Ramos (cell line): ENCODE results near the gene DLG5.

Source experiments
- in situ Hi-C: fragments of 300-500 bp; cut with MboI; formaldehyde crosslinking; loops from one replicate; pipeline ENCODE4 v1.14.3; 2022; ENCODE audit warnings: low sequenced_read_pairs; ENCODE audit not compliant: unreplicated experiment

DLG5 gene

DNA sequence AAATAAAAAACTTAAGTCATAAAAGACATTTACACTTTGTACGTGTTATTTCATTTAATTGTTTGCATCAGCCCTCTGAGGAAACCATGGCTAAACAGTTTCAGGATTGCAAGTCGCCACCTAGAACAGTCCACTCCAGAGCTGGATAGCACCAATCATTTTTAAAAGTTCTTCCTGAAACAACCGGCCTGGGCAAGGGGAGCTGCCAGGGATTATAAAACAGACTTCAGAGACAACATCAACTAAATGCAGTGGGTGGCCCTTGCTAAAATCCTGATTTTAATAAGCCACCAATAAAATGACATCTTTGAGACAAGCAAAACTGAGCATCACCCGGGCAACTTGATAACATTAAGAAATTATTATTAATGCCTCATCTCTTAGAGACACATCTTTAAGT is 13.5 kb downstream of the DLG5 start:
- in situ Hi-C loops, result no loop called here

DNA sequence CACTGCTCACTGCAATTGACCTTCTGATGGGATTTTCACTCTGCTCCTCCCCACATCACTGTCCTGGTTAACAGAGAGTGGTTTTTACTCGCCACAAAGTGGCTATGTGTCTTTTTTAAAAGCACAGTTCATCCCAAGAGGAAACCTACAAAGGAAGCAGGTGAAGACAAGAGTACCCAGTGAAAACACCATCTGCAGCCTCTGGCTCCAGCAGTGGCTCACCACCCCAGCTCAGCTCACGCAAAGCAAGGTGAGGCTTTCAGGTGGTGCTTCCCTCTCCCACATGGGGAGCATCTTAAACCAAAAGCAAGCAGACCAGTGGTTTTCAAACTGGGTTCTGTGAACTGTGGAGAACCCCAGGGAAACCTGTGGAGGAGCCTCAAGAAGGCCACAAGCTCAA is 14.0 kb downstream of the DLG5 start:
- in situ Hi-C loops, result no loop called here

DNA sequence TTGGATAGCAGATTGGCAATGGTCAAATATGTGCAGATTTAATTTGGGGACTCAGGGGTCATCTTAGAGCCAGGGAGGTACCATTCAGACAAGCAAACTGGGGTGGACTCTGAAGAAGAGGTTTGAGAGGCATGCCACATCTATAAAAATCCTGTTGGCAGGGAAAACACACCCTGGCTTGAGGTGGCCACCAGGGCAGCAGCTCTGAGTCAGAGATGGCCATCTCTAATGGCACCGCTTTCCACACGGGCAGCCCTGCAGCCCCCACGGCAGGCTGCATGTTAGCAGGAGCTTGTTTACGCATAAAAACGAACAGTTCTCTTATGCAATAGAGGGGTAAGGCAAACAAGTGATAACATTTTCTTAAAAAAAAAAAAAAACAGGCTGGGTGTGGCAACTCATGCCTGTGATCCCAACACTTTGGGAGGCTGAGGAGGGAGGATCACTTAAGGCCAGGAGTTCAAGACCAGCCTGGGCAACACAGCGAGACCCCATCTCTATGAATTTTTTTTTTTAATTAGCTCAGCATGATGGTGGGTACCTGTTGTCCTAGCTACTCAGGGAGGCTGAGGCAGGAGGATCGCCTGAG is 14.9 kb downstream of the DLG5 start:
- in situ Hi-C loops, result no loop called here

DNA sequence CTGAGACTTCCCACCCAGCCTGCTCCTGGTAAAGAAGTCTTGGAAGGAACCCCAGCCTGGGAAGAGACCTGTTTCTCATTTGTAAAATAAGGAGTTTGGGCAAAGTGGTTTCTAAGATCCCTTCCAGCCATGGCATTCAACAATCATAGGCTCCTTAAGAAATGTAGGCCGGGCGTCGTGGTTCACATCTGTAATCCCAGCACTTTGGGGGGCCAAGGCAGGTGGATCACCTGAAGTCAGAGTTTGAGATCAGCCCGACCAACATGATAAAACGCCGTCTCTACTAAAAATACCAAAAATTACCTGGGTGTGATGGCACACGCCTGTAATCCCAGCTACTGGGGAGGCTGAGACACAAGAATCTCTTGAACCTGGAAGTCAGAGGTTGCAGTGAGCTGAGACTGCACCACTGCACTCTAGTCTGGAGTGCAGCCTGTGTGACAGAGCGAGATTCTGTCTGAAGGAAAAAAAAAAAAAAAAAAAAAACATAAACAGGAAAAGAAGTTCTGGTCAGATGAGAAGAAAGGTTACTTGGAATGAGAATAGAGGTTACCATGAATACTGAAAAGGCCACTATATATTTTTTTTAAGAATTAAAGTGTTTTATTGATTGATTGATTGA is 15.9 kb downstream of the DLG5 start:
- in situ Hi-C loops, result no loop called here

DNA sequence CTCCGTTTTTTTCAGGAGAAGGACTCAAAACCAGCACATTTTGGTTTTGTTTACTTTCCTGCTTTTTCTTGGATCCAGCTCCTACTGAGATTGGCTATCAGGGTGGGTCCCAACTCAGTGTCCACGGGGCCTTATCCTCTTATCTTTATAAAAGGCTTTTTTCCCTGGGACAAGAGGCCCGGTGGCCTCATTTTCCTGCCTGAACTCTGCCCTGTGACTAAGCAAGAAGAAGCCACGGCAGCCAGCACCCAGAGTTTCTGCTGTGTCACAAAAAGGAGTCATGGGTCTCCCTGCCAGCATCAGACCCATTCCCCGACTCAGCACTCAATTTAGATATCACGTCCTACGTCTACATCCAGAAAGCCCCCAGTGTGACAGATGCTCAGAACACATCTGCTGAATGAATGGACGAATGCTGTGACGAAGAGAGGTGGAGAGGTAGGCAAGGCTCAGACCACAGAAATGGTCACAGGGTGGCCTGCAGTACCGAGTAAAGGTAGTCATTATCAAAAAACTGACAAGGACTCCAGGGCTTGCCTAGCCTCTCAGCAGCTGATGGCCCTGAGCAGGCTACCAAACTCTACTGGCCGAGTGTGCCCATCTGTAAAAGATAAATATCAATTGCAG is 16.7 kb downstream of the DLG5 start:
- in situ Hi-C loops, result no loop called here

DNA sequence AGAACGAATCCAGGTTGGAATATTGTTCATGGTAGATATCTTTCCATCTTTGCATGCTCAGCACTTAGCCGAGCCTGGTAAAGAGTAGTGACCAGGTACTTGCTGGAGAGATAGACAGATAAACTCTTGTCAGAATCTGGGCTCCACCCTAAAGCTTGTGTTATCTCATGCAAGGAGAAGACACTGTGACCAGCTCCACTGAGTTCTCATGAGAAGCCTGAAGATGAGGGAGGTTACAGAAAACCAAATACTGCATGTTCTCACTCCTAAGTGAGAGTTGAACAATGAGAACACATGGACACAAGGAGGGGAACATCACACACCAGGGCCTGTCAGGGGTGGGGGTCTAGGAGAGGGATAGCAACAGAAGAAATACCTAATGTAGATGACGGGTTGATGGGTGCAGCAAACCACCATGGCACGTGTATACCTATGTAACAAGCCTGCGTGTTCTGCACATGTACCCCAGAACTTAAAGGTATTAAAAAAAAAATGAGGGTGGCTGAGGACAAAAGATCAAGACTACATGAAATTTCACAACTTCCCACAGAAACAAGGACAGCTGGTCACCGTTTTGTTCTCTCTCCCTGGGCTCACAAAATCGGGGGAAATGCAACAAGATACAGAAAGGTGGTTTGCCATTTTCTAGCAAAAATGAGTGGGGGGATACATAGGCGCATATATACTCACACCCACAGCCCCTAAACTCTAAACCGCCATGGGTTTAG is 17.4 kb downstream of the DLG5 start:
- in situ Hi-C loops, result no loop called here

DNA sequence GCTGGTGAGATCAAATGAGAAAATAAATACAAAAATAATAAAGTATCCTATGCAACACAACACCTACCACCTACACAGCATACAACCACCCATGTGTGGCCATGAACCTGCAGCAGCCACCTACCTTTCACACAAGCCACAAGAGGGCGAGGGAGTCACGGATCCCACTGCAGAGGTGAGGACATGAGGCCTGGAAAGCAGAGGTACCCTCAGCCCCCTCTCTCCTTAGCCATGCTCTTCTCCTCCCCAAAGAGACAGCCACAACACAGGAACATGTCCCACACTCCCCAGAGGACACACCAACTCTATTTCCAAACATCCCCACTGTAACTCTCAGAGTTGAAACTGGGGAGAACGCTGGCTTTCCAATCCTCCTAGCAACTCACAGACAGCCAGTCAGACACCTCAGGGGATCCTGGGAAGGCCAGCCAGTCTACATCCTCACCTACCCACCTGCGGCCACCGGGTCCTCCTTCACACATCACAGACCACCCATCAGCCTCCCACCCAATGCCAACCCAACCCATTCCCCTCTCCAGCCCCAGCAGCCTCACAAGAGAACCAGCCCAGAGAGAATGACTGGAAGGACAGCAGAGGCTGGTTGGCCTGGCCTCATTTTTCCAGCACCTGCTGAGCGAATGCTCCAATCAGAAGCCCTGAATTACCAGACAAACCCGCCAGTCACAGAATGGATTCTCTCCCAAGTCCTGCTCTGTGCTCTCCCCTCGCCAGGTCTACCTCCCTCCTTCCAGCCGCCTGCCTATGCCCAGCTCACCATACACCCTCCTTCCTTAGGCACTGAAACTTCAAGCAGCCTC is 18.4 kb downstream of the DLG5 start:
- in situ Hi-C loops, result no loop called here

DNA sequence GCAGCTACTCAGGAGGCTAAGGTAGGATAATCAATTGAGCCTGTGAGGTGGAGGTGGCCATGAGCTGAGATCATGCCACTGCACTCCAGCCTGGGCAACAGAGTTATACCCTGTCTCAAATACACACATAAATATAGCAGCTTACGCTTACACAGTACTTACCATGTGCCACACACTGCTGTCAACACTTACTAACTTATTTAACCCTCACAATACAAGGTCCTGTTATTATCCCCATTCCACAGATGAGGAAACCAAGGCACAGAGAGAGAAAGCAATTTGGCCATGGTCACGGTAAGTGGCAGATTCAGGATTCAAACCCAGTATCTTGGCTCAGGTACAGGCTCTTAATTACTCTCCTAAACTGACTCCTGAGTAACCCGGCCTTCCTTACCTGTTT is 19.1 kb downstream of the DLG5 start:
- in situ Hi-C loops, result no loop called here

DNA sequence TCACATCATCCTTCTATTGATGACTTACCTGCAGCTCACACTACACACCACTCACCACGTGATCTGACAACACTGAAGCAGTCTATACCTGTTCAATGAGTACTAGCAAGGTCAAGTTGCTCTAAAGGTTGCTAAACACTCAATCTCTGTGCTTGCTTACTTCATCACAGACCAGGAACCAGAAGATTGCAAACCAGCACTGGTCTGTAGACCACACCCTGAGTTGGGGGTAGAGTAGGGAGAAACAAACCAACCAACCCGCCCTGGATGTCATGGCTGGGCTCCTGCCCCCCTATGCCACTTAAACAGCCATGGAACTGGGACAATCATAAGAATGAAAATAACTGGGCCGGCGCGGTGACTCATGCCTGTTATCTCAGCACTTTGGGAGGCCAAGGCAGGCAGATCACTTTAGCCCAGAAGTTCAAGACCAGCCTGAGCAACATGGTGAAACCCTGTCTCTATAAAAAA is 19.6 kb downstream of the DLG5 start:
- in situ Hi-C loops, result no loop called here

DNA sequence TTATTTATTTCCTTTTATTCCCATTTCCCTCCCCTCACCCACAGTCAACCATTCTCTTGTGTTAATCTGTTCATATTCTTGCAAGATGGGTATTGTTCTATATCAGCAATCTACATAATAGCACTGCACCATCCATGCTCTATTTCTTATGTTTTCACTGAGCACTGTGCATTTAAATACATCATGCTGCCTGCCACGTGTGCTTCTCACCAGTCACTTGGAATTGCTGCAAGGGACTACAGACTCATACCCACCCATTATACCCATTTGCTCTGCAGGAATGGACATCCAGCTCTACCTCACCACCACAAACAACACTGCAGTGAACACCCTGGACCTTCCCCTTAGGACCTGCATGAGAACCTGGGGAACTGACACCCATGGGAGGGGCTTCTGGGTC is 20.8 kb downstream of the DLG5 start:
- in situ Hi-C loops, result no loop called here

DNA sequence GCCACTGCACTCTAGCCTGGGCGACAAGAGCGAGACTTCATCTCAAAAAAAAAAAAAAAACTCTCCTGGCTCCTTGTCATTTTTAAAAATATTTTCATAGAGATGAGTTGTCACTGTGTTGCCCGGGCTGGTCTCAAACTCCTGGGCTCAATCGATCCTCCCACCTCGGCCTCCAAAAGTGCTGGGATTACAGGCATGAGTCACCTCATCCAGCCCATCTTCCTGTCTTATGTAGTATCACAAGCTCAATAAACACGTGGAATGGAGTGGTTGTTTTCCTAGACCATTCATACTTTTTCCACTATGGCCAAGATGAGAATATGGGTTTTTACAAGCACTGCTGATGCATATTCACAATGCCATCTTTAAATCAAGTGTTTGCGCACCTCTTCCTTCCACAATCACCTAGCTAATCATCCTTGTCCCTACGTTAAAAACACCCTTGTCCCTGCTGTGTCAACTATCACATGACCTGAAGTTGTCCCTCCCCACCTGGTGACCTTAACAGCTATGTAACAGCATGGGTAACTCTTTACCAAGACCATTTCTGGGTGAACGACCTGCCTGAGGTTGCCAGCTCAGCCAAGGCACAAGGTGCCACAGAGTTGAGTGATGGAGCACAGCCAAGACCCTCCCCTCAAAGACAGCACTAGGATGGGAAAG is 21.3 kb downstream of the DLG5 start:
- in situ Hi-C loops, result no loop called here

DNA sequence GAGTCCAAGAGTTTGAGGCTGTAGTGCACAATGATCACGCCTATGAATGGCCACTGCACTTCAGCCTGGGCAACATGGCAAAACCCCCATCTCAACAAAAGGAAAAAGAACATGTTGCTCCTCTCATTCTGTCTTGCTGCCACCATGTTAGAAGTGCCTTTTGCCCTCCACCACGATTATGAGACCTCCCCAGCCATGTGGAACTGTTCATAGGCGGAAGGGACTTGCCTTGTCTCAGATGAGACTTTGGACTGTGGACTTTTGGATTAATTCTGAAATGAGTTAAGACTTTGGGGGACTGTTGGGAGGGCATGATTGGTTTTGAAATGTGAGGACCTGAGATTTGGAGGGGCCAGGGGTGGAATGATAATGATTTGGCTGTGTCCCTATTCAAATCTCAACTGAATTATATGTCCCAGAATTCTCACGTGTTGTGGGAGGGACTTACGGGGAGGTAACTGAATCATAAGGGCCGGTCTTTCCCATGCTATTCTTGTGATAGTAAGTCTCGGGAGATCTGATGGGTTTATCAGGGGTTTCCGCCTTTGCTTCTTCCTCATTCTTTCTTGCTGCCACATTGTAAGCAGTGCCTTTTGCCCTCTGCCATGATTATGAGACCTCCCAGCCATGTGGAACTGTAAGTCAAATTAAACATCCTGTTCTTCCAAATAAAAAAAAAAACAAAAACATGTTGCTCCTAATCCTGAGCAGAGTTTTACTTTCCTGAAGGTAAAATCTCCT is 22.3 kb downstream of the DLG5 start:
- in situ Hi-C loops, result no loop called here

DNA sequence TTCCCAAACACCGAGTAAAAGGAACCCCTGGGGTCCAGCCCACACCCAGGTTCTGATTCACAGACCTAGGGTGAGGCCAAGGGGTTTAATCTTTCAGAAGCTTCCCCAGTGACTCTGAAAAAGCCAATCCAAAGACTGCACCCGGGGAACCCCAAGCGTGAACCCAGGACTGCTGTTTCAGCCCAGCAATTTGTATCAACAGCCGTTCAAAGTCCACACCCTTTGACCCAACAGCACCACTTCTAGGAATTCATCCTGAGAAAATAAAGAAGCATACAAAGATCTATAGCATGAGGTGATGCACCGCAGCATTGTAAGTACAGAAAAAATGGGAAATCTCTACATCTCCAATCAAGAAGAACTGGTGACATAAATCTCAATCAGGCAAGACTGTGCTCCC is 24.4 kb downstream of the DLG5 start:
- in situ Hi-C loops, result no loop called here

DNA sequence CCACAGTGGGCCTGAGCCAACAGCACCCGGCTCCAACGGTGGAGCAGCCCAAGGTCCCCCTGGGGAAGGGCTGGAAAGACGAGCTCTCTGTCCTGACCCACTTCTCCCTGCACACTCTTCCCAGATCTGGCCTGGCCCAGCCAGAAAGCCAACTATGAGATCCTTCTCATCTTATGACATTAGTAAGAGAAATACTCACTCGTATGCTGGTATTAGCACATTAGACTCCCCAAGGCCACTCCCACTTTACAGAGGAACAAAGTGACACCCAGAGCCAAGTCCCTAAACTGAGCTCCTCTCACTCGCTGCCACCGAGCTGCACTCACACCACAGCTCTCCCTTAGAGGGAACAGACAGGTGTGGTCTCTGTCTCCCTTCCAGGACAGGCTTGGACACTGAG is 24.8 kb downstream of the DLG5 start:
- in situ Hi-C loops, result no loop called here

DNA sequence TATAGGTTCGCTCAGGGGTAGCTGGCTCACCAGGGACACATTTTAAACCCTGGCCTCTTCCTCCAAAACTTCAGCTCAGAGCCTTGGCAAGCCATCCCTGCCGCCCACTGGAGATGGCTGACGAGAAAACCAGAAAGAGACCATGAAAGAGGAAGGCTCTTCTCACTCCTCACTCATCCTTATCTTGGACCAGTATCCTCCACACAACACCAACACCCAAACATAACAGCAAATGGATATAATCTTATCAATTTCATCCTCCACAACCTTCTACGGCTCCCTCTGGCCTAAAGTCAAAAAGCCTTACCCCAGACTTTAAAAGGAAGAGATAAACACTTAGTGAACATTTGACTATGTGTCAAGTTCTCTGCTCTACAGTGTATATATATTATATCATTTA is 26.9 kb downstream of the DLG5 start:
- in situ Hi-C loops, result no loop called here

DNA sequence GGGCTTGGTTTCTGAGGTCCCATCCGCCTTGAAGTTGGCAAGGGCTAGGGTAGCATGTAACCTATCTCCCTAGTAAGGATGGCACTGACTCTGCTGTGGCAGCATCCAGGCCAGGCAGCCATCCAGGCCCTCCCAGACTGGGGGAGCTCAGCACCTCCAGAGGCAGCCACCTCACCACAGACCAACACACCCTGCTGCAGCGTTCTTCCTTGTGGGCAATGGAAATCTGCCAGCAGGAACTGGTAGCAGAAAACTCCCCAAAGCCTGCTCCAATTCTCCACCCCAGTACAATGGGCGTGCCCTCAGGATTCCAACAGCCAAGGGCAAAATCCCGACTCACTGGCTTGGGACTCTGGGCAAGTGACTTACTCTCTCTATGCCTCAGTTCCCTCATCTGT is 27.5 kb downstream of the DLG5 start:
- in situ Hi-C loops, result no loop called here

DNA sequence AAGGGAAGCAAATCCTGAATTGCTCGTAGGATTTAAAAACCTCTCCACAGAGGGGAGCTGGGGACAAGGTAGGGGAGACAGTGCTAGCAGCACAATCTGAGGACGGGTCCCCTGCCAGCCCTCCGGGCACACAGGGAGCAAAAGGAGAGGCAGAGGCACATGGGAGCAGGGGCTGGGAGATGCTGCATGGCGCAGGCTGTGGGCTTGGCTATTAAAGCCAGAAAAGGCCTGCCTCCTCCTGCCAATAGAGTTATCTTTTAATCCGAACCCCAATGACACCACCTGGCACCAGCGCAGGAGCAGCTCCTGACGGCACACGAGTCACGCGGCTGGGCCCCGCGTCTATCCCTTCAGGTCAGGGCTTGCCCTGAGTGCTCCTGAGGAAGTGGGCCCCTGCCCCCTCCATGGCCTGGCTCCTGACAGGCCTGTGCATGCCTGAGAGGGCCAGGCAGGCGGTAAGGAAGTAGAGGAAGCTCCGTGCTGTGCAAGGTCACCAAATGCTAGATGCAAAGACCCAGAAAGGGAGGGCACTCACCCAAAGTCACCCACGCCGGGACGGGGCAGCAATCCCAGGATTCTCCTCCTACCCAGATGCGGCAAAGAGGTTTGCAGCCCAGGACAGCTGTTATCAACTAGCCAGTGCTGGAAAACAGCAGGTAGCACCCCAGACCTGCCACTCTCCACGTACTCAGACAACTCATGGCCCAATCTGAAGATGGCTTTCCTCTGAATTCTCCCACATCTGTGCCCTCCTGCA is 28.1 kb downstream of the DLG5 start:
- in situ Hi-C loops, result no loop called here

DNA sequence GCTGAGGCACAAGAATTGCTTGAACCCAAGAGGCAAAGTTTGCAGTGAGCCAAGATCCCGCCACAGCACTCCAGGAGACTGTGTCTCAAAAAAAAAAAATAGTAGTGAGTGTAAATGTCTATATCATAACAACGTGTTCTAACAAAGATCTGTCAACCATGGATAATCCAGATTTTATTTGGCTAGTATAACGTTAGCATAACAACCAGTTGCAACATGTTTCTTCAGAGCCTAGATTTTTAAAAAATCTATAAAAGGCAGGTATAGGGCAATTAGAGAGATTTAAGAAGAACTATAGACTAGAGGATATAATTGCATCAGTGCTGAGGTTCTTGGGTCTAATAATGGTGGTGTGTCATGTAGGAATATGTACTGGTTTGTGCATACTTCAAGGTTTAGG is 30.5 kb downstream of the DLG5 start:
- in situ Hi-C loops, result no loop called here

DNA sequence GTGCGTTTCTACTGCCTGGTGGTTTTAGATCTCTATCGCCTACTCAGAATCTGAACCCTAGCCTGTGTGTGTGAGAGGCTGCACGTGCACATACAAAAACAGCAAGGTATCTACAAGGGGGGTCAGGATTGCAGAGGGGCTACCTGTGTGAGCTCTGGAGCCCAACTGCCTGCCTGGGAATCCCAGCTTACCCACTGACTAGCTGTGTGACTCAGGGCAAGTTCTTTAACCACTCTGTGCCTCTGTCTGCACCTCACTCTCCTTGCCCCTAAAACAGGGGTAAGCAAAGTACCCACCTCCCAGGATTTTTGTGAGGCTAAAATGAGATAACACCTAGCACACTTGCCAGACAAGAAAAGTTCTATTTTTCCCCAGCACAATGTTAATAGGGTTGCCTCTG is 32.5 kb downstream of the DLG5 start:
- in situ Hi-C loops, result no loop called here
